Measurements from ENCODE around the gene TLCD4. TPM values are rescaled to one million over a fixed set of nuclear protein-coding genes. Genes with fewer than 3 reads are reported as not detected.

The TLCD4 gene
- total and polyA plus RNA-seq, 2 of the 13 experiments (the other 11 are each of a cell fraction or from before 2014, with no cell fraction given) = 4.7 to 14.5 TPM

DNA sequence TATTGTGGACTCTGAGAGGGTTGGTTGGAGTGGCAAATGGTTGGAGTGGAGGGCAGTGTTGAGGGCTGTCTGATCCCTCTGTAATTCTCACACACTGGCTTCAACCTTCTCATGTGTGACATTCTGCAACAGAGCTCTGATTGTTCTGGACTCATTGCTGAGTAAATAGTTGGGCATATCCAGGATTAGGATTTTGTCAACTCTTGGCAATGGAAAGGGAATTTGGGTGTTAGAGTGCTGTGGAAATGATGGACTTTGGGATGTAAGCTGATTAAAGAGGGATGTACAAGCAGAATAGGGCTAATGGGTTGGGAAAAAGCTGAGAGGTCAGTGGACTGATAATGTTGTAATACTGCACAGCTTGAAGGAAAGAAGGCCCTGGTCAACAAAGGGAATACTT is 16.5 kb downstream of the TLCD4 start (continued):
- TF ChIP-seq, protein P1, sequence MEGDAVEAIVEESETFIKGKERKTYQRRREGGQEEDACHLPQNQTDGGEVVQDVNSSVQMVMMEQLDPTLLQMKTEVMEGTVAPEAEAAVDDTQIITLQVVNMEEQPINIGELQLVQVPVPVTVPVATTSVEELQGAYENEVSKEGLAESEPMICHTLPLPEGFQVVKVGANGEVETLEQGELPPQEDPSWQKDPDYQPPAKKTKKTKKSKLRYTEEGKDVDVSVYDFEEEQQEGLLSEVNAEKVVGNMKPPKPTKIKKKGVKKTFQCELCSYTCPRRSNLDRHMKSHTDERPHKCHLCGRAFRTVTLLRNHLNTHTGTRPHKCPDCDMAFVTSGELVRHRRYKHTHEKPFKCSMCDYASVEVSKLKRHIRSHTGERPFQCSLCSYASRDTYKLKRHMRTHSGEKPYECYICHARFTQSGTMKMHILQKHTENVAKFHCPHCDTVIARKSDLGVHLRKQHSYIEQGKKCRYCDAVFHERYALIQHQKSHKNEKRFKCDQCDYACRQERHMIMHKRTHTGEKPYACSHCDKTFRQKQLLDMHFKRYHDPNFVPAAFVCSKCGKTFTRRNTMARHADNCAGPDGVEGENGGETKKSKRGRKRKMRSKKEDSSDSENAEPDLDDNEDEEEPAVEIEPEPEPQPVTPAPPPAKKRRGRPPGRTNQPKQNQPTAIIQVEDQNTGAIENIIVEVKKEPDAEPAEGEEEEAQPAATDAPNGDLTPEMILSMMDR (CRISPR knock-in tag; IDR thresholded peaks at IDR 0.05) = no peak
- TF ChIP-seq ATF7 (IDR thresholded peaks at IDR 0.05) = 0 out of 2 replicates have a peak, but pooled peaks have one; percentile 8
- no peak for TF ChIP-seq ATF7 (CRISPR knock-in tag; IDR thresholded peaks at IDR 0.05)
- peak; percentile 34; the same call in 1 of the 2 replicates for TF ChIP-seq ISL2 (CRISPR knock-in tag; IDR thresholded peaks at IDR 0.05)
- no peak for TF ChIP-seq MEF2D (CRISPR knock-in tag; IDR thresholded peaks at IDR 0.05)
- TF ChIP-seq ZNF501 (CRISPR knock-in tag; IDR thresholded peaks at IDR 0.05) = no peak
- TF ChIP-seq ZNF572 (CRISPR knock-in tag; IDR thresholded peaks at IDR 0.05) = no peak
- peak; percentile 76; the same call in 1 of the 2 replicates for TF ChIP-seq ZNF292 (CRISPR knock-in tag; IDR thresholded peaks at IDR 0.05; ENCODE audit: borderline replicate concordance, low read depth)
- TF ChIP-seq JARID2 (CRISPR knock-in tag; IDR thresholded peaks at IDR 0.05; ENCODE audit: insufficient replicate concordance) = no peak
- TF ChIP-seq GLI4 (CRISPR knock-in tag; IDR thresholded peaks at IDR 0.05; ENCODE audit: borderline replicate concordance) = no peak
- TF ChIP-seq ZNF430 (CRISPR knock-in tag; IDR thresholded peaks at IDR 0.05) = no peak
- no peak for TF ChIP-seq ZNF17 (CRISPR knock-in tag; IDR thresholded peaks at IDR 0.05)
- peak; percentile 93 for TF ChIP-seq LCORL (IDR thresholded peaks at IDR 0.05)
- peak; percentile 47; the same call in 1 of the 2 replicates for TF ChIP-seq LCORL (CRISPR knock-in tag; IDR thresholded peaks at IDR 0.05)
- TF ChIP-seq ZNF24 (IDR thresholded peaks at IDR 0.05) = no peak
- no peak for TF ChIP-seq POLR2G (IDR thresholded peaks at IDR 0.05; ENCODE audit: low read depth, low read length)
- TF ChIP-seq ZNF256 (CRISPR knock-in tag; conservative IDR thresholded peaks at IDR 0.05) = no peak
- no peak for TF ChIP-seq ELF4 (CRISPR knock-in tag; IDR thresholded peaks at IDR 0.05; ENCODE audit: borderline replicate concordance)
- TF ChIP-seq NFE2L1 (CRISPR knock-in tag; IDR thresholded peaks at IDR 0.05; ENCODE audit: borderline replicate concordance) = no peak
- no peak for TF ChIP-seq MLLT10 (CRISPR knock-in tag; IDR thresholded peaks at IDR 0.05)
- no peak for TF ChIP-seq CREB1 (IDR thresholded peaks at IDR 0.05)
- TF ChIP-seq CREB1 (CRISPR knock-in tag; IDR thresholded peaks at IDR 0.05) = no peak
- TF ChIP-seq ASH2L (IDR thresholded peaks at IDR 0.05; ENCODE audit: insufficient read length, low read depth, low read length) = peak; percentile 27
- TF ChIP-seq, protein P2, sequence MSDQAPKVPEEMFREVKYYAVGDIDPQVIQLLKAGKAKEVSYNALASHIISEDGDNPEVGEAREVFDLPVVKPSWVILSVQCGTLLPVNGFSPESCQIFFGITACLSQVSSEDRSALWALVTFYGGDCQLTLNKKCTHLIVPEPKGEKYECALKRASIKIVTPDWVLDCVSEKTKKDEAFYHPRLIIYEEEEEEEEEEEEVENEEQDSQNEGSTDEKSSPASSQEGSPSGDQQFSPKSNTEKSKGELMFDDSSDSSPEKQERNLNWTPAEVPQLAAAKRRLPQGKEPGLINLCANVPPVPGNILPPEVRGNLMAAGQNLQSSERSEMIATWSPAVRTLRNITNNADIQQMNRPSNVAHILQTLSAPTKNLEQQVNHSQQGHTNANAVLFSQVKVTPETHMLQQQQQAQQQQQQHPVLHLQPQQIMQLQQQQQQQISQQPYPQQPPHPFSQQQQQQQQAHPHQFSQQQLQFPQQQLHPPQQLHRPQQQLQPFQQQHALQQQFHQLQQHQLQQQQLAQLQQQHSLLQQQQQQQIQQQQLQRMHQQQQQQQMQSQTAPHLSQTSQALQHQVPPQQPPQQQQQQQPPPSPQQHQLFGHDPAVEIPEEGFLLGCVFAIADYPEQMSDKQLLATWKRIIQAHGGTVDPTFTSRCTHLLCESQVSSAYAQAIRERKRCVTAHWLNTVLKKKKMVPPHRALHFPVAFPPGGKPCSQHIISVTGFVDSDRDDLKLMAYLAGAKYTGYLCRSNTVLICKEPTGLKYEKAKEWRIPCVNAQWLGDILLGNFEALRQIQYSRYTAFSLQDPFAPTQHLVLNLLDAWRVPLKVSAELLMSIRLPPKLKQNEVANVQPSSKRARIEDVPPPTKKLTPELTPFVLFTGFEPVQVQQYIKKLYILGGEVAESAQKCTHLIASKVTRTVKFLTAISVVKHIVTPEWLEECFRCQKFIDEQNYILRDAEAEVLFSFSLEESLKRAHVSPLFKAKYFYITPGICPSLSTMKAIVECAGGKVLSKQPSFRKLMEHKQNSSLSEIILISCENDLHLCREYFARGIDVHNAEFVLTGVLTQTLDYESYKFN (CRISPR knock-in tag; conservative IDR thresholded peaks at IDR 0.05) = peak; percentile 60
- TF ChIP-seq REXO4 (CRISPR knock-in tag; IDR thresholded peaks at IDR 0.05; ENCODE audit: borderline replicate concordance) = no peak
- TF ChIP-seq FOSL1 (CRISPR knock-in tag; IDR thresholded peaks at IDR 0.05; ENCODE audit: borderline replicate concordance) = no peak
- TF ChIP-seq NFKB2 (CRISPR knock-in tag; IDR thresholded peaks at IDR 0.05; ENCODE audit: borderline replicate concordance) = no peak
- TF ChIP-seq ZFP36 (IDR thresholded peaks at IDR 0.05; ENCODE audit: borderline replicate concordance, low read depth, low read length, partially characterized antibody) = no peak
- TF ChIP-seq SMC3 (IDR thresholded peaks at IDR 0.05; ENCODE audit: low read length) = no peak
- no peak for TF ChIP-seq RBFOX2 (IDR thresholded peaks at IDR 0.05; ENCODE audit: low read depth, low read length)
